Measurements from ENCODE around the gene SLFN12L. TPM values are rescaled to one million over a fixed set of nuclear protein-coding genes. Genes with fewer than 3 reads are reported as not detected.
"Not testable (repeated sequence)": the region's sequence is repeated elsewhere in the genome, so short reads cannot be mapped to it uniquely, and the experiment has no call there.

The SLFN12L gene
- total RNA-seq, 4 donors from 2014 or later: 1.2 to 2.0 (median 1.4) TPM

DNA sequence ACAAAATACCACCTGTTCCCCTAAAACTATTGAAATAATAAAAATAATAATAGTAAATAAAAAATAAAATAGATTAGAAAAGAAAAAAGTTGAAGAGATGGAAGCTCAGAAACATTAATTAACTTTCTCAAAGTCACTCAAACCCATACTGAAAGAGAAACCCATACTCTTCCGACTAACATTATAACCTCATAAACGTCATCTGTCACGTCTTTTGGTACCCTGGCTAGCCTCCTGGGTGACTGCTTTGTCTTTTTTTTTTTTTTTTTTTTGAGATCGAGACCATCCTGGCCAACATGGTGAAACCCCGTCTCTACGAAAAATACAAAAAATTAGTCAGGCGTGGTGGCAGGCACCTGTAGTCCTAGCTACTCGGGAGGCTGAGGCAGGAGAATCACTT, 7.6 kb downstream of the SLFN12L start:
- no peak for DNase-seq (ENCODE audit: low spot score in 2 of 2)
- no peaks in the 10 kb centered on the region for H3K9me3 ChIP-seq
- TF ChIP-seq, protein P1, sequence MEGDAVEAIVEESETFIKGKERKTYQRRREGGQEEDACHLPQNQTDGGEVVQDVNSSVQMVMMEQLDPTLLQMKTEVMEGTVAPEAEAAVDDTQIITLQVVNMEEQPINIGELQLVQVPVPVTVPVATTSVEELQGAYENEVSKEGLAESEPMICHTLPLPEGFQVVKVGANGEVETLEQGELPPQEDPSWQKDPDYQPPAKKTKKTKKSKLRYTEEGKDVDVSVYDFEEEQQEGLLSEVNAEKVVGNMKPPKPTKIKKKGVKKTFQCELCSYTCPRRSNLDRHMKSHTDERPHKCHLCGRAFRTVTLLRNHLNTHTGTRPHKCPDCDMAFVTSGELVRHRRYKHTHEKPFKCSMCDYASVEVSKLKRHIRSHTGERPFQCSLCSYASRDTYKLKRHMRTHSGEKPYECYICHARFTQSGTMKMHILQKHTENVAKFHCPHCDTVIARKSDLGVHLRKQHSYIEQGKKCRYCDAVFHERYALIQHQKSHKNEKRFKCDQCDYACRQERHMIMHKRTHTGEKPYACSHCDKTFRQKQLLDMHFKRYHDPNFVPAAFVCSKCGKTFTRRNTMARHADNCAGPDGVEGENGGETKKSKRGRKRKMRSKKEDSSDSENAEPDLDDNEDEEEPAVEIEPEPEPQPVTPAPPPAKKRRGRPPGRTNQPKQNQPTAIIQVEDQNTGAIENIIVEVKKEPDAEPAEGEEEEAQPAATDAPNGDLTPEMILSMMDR (IDR thresholded peaks at IDR 0.05): no peak
- TF ChIP-seq EP300 (IDR thresholded peaks at IDR 0.05): no peak
- no peak for TF ChIP-seq POLR2A (IDR thresholded peaks at IDR 0.05)
- H3K4me1 ChIP-seq: no peaks in the 10 kb centered on the region
- no peak overlapping the region for H3K4me3 ChIP-seq
- no peaks in the 10 kb centered on the region for H3K27me3 ChIP-seq
- WGBS, 2 donors: 84 to 91% methylated on average over 8 of the region's 8 CpGs
- no peak overlapping the region for H3K27ac ChIP-seq
- H3K36me3 ChIP-seq: no peaks in the 10 kb centered on the region

DNA sequence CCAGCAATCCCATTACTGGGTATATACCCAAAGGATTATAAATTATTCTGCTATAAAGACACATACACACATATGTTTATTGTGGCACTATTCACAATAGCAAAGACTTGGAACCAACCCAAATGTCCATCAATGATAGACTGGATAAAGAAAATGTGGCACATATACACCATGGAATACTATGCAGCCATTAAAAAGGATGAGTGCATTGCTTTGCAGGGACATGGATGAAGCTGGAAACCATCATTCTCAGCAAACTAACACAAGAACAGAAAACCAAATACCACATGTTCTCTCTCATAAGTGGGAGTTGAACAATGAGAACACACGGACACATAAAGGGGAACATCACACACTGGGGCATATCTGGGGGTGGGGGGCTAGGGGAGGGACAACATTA, 8.2 kb downstream of the SLFN12L start:
- WGBS, 2 donors: 87 to 95% methylated on average over 1 of the region's 1 CpG

DNA sequence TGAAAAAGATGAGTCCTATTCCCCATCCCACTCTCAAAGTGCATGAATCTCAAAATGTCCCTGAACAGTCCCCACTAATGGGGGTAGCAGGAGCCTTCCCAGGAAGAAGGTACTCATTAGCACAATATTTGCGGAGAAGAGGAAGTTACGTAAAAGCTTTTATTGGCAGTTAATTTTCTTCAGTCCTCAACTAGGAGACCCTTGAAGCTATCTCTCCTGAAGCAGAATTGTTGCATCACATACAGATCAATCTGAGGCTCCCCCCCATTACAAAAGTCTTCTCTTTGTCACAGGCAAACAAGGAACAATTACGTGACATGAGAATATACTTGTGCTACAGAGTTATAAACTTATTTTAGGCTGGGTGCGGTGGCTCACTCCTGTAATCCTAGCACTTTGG, 14.2 kb downstream of the SLFN12L start:
- Histone ChIP-seq H3K9me3 (no peaks in the 10 kb centered on the region), H3K36me3 (no peaks in the 10 kb centered on the region), H3K4me3 (no peak overlapping the region), H3K27me3 (no peaks in the 10 kb centered on the region), H3K27ac (no peak overlapping the region), H3K4me1 (no peaks in the 10 kb centered on the region)
- 66 to 68% methylated on average over 4 of the region's 4 CpGs for WGBS, 2 donors
- DNase-seq (ENCODE audit: low spot score in 2 of 2): no peak
- TF ChIP-seq, protein P1 (IDR thresholded peaks at IDR 0.05): no peak

More for the DNA sequence above, 8.2 kb downstream of the SLFN12L start:
- not testable (repeated sequence) for H3K4me3 ChIP-seq; H3K36me3 ChIP-seq; H3K9me3 ChIP-seq; DNase-seq (ENCODE audit: low spot score in 2 of 2); H3K4me1 ChIP-seq; H3K27ac ChIP-seq; H3K27me3 ChIP-seq

DNA sequence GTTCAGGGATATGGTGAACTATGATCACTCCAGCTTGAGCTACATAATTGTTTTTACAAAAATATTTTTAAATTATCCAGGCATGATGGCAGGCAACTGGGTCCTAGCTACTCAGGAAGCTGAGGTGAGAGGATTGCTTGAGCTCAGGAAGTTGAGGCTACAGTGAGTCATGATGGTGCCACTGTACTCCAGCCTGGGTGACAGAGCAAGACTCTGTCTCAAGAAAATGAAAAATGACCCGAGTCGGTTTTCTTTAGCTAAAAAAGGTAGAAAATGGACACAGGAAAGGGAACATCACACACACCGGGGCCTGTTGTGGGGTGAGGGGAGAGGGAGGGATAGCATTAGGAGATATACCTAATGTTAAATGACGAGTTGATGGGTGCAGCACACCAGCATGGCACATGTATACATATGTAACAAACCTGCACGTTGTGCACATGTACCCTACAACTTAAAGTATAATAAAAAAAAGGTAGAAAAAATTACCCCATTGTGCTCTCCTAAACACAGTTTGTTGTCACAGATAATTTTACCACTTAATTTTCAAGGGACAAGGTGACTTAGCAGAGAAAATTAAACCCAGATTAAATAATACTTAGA, 15.7 kb downstream of the SLFN12L start:
- not testable (repeated sequence) for H3K27me3 ChIP-seq; H3K4me1 ChIP-seq; DNase-seq (ENCODE audit: low spot score in 2 of 2); H3K4me3 ChIP-seq; H3K36me3 ChIP-seq; H3K27ac ChIP-seq; H3K9me3 ChIP-seq
- 65 to 70% methylated on average over 5 of the region's 5 CpGs for WGBS, 2 donors

DNA sequence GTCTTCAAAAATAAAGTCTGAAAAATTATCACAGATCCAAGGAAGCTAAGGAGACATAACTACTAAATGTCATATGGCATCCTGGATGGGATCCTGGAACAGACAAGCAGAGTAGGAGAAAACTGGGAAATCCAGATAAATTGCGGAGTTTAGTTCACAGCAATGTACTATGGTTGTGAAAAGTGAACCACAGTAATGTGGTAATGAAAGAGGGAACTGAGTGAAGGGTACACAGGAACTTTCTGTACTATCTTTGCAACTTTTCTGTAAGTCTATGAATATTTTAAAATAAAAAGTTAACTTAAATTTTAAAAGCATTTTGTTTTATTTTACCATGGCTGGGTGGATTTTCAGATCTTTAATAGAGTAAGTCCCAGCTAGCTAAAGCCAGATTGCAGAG, 16.3 kb downstream of the SLFN12L start:
- peaks cover 0 to 5% of the 10 kb centered on the region in 2 donors for H3K27me3 ChIP-seq
- H3K4me1 ChIP-seq: no peaks in the 10 kb centered on the region
- no peaks in the 10 kb centered on the region for H3K9me3 ChIP-seq
- 72 to 84% methylated on average over 1 of the region's 1 CpG for WGBS, 2 donors
- TF ChIP-seq POLR2A (IDR thresholded peaks at IDR 0.05) (no peak), EP300 (IDR thresholded peaks at IDR 0.05) (no peak)
- TF ChIP-seq, protein P1 (IDR thresholded peaks at IDR 0.05): no peak
- H3K36me3 ChIP-seq: no peaks in the 10 kb centered on the region
- no peak overlapping the region for H3K4me3 ChIP-seq
- H3K27ac ChIP-seq: no peak overlapping the region
- DNase-seq (ENCODE audit: low spot score in 2 of 2): no peak

DNA sequence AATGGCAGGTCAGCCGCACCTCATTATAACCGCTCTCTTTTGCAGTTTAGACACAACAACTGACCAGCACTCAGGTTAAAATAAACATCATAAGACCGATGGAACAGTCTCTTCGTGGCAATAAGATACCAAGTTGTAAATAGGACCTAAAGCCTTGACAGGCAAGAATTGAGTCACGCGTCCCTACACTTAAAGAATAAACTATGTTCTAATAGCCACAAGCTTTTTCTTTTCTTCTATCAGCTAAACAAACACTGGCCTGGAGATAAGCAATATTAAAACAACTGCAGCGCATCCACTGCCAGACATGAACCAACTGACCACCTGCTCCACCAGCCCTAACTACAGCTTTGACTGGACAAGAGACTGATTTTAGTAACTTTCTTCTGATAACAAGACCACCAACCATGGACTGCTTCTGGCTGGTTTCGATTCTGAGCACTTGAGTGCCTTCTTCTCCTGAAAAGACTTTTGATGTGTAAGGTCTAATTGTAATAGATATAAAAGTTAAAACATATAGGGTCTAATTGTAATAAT, 17.5 kb downstream of the SLFN12L start:
- Histone ChIP-seq H3K4me1 (no peaks in the 10 kb centered on the region), H3K9me3 (no peaks in the 10 kb centered on the region), H3K36me3 (no peaks in the 10 kb centered on the region), H3K27me3 (peaks cover 0 to 17% of the 10 kb centered on the region in 2 donors), H3K27ac (no peak overlapping the region), H3K4me3 (no peak overlapping the region)
- TF ChIP-seq EP300 (IDR thresholded peaks at IDR 0.05): no peak
- TF ChIP-seq, protein P1 (IDR thresholded peaks at IDR 0.05): no peak
- no peak for TF ChIP-seq POLR2A (IDR thresholded peaks at IDR 0.05)
- no peak for DNase-seq (ENCODE audit: low spot score in 2 of 2)
- 89 to 92% methylated on average over 8 of the region's 8 CpGs for WGBS, 2 donors

Measured in tibial nerve (tissue), 4 donors.